NCI-H510A (cell line): ENCODE data around the gene CXCL8.

Experiments
- DNase-seq: peaks from one replicate; lab custom pipeline; 2025; lab: John Stamatoyannopoulos, UW

The CXCL8 gene

DNA sequence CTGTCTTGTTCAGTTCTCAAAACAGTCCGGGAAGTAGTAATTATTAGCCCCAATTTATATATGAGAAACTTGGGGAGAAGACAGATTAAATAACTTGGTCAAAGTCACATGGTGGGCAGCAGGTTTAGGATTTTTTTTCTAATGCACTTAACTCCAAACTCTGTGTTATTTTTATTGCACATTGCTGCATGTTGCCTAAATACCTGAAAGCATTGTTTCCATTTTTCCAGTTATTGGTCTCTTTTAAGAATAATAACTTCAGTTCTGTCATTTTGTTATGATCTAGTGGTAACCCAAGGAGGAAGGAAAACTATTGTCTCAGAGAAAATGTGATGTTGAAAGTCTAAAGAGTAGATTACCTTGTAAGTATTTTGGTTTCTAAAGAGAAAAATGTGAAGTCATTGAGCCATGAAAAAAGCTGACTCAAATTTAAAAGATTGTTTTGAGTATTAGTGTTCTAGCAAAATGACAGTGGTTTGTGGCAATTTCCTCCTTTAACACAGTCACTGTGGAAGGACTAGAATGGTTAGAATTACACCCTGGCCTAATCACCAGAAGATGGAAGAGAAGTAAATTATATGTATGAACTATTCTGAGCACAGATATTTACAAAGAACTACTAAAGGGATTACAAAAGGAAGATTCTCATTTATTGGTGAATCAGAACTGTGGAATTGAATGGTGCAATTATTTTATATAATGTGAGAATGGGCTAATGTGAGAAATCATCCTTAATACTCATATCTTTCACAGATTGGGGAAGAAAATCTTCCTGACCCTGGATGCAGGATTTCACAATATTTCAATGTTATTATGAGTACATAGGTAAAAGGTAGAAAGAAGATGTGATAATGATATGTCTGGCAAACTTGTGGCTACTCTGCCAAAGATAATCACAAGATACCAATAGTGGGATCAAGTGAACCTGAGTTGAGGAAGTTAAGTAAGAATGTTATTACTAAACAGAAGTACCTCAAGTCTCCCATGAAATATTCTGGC, 21.7 kb upstream of the CXCL8 start:
- DNase-seq = no peak

DNA sequence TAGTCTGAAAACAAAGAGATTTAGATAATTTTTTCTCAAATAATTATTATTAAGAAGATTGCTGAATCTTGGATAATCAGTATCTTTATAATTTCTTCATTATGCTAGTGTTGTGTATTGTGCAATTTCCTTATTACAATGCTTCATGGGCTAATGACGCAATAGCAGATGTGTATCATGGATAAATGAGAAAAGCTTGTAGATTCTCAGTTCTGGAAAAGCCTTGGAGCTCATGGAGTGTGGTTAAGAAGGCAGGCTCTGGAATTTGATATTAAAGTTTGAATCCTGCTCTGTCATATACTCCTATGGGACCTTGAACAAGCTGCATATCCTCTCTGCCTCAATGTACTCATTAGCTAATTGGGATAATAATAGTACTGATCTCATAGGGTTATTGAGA, 18.9 kb upstream of the CXCL8 start:
- no peak for DNase-seq

DNA sequence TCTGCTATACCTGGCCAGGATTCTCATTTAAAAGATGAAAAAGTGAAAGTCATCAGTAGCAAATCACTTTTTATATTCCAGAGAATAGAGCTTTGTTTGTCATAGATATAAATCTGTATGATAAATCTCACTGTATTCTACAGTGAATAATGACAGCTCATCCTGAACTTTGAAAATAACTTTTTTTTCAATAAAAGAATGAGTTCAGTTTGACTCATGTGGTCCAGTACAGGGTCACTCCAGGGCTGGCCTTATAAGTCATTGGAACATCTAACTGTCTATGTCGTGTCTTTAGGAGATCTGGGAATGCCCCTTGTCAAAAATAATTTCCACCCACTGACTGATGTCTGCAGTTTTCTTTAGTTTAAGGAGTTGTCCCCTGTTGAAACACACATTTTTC, 18.5 kb upstream of the CXCL8 start:
- no peak for DNase-seq

DNA sequence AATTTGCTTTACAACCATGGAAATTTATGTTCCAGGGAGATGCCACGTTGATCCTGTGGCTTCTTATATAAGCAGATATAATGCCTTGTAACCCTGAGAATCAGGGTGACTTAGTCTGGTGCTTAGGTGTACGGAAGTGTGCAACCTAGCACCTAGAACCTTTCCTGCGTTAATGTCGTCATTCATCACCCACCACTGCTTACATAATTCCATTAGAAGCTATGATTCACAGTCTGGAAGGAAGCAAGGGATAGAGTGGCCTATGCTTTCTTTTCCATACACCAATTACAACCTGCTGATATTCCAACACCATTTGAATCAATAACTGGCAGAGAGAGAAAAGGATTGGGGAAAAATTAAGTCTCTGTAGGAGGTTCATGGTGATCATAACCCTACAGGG, 17.3 kb upstream of the CXCL8 start:
- no peak for DNase-seq

DNA sequence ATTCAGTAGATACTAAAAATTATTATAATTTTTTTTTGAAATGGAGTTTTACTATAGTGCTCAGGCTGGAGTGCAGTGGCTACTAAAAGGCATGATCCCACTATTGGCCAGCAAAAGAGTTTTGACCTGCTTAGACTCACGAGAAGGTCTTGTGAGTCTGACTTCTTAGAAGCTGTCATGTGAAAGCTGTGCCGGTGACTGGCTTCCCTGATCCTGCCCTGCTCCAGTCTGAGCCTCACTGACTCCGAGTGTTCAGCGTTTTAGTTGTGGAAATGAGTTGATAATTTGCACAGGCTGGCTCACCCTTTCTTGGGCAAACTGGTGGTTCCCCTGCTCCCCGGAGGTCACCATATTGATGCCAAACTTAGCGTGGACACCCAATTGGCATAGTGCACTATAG, 16.4 kb upstream of the CXCL8 start:
- no peak for DNase-seq

DNA sequence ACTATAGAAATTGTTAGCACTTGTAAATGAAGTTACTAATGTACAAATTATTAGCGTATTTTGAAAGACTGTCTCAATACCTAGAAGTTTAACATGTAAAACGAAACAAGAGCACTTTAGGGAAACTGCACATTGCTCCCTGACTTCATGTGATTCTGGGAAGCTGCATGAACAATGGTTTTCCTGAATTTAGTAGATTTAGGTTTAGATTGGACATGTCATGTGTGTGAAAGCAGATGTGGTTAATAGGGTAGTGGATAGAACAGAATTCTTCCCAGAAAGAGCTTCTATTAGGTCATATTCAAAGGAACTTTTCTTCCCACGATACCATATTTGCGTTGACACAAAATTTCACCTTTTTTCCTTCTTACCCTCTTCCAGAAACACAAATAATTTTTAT, 14.9 kb upstream of the CXCL8 start:
- no peak for DNase-seq

DNA sequence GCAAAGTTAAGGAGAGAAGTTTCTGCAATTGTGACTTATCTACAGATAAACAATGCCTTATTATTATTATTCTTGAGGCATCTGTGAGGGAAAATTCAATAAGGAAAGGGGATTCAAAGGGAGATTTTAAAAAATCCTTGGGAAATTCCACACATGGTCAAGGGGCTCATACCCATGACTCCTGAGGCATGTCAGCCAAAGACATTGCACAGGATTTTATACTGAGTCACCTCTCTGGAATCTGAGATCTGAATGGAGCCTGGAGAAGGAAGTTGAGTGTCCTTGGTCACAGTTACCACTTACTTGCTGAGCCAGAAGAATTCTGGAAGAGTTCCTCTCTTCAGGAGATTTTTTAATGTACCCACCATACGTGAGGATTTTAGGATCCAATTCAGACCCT, 14.4 kb upstream of the CXCL8 start:
- no peak for DNase-seq

DNA sequence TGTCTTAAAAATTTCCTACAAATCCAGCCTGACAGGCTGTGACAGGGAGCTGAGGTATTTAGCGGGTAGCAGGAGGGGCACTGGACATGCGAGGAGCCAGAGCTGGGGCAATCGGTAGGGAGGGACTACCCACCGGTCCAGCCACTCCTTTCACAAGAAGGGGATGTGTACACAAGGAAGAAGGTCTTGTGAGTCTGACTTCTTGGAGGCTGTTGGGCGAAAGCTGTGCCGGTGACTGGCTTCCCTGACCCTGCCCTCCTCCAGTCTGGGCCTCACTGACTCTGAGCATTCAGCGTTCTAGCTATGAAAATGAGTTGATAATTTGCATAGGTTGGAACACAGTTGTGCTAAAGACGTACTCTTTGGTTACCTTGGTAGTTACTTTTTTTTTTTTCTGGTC, 12.7 kb upstream of the CXCL8 start:
- no peak for DNase-seq

DNA sequence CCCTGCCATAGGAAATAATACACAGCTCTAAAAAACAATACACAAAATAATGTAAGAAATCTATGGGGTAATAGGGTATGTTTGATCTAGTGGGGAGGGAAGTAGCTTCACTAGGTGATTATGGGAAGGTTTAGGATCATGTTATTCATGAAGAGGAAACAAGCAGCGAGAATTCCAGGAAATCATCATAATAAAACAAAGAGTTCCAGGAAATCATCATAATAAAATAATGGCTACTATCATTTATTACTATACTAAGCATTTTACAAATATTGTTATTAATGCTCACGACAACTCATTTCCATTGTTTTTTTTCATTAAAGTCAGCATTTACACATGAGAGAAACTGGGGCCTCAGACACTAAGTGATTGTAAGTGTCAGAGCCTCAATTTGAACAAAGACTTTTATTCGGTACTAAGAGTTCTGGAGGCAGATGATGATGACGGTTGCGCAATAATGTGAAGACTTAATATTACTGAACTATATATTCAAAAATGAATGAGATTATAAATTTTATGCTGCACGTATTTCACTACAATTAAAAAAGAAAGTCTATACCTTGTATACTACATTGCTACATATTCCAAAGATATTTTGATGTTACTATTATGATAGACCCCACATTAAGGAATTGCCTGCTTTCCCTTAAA, 12.2 kb upstream of the CXCL8 start:
- no peak for DNase-seq

DNA sequence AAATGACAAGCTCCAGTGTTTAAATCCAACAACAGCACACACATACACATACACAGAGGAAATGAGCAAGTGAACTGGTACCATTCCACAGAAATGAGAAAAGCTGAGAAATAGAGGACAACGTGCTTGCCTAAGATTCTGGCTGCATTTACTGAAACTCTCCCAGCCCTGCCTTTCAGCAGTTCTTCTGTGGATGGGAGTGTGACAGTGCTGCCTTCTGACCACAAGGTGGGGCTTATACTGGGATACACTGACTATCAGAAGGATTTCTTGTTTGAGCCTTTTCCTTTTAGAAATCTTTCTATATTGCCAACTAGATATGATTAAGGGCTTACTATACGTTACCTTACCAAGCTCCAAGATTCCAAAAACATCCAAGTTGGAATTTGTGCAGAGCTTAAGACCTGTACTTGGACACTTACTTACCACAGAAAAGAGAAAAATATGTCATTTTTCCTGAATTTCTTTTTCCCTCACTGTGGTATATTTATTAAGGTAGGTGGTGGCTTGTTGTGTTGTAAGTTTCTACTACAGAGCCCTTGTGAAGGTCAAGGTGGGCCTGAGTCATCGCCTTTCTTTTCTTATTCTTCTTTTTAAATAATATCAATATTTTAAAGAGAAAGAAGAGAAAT, 10.7 kb upstream of the CXCL8 start:
- peak; percentile 41 for DNase-seq

DNA sequence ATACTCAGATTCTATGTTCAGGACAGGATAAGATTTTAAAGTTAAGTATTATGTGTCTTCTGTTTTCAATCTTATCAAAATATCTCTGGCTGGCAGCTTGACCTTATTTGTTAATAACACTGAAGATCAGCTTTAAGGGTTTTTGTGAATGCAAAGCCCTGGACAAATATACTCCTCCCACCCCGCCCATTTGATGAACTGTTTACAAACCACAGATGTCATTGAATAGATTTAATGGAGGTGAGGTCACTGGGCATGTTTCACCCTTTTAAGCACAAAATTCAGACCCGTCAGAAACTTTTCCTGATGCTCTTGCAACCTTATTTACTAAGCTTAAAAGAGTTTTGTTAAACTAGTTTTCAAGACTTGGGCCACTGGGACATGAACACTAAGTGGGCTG, 10.1 kb upstream of the CXCL8 start:
- DNase-seq = peak; percentile 50

DNA sequence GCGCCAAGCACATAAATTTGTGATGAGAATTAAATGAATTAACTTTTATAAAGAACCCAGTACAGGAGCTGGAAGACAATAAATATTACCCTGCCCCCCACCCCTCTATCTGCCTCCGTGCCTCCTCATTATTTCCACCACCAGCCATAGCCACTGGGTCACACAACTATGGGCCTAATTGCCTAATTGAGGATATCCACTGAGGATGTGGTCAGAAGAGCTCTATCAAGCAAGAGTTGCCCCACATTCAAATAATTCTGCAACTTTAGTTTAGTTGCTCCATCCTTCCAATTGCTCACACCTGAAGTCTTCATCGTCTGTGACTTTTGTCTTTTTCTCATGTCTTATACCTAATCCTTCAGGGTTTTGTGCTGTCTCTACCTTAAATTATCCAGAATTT, 9.5 kb upstream of the CXCL8 start:
- no peak for DNase-seq

DNA sequence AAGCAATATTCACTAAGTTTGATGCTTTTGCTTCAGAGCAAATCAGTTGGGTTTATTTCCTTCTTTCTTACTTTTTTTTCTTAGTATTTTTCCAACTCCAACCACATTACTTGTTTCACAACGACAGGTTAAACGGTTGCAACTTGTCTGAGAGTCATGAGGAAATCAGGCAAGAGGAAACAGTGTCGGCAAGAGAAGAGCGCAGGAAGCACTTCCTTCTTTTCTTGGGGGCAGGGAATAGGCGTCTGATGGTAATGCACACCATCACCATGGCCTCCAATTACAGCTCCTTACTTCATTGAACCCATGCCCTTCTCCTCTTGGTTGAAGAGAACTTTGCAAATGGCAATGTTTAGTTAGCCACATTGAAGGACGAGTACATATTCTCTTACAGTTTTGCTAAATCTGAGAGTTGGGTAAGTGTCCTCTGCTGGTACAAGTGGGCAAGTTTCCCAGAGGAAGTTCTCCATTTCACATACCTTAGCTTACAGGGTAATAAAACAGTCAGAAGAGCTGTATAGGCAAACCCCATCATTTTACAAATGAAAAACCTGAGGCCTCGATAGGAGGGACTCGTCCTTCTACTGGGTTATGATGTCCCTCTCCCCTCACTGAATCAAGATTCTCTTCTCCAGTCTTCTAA, 8.3 kb upstream of the CXCL8 start:
- no peak for DNase-seq

DNA sequence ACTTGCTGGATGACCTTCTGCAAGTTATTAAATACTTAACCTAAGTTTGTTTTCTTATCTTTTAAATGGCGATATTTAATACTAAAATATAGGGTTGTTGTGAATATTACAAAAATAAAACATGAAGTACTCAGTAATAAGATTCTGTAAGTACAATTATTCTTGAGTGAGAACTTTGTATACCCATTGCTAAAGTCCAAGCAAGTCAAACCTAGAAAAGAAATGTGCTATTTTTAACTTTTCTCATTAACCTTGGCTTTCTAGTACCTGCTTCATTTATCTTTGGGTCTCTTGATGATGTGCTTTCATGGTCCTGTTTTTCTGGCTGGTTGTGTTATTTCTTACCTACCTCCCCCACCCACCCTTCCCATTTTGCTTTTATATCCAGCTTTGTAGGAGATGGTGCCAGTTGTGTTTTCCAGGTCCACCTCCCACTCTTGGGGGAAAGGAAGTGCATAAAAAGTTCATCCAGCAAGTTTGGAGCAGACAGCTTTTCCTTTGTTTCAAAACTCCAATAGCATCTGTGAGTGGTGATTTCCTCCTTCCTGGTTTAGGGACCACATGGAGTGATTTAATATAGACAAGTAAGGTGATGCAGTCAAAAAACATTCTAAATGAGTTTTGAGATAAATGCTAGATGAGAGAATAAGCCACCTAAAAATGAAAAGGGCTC, 7.5 kb upstream of the CXCL8 start:
- DNase-seq = no peak

DNA sequence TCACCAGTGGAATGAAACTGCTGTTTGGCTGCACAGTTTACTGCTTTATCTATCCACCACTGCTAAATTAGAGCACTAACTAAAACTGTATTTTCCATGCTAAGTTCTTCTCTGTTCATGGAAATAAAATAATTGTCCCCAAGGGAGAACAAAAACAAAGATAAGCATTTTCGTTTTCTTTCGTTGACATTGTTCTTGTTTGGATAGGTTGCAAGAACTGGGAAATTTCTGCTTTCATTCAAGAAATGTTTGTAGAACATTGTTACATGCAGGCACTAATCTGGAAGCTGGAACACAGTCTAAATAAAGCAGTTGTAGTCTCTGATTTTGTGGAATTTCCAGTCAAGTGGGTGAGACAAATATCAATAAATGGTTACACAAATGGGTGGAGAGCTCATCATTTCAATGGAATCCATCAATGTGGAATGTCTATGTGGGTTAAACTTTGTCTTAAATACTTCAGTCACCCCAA, 5.8 kb upstream of the CXCL8 start:
- no peak for DNase-seq

DNA sequence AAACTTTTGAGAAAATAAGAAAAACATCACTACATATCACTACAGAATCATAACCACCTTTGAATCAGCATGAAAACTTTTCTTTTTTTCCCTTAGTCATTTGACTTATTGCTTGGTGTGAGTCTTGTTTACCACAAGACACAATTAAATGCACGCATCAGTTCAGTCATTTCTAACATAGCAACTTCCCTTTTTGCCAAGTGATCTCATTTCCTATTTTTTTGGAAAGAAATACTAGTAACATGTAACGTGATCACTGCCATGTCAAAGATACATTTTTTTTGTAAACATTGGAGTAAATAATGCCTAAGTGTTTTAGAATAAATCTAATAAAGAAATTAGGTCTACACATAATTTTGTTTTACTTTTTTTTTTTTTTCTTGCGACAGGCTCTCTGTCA, 5.1 kb upstream of the CXCL8 start:
- DNase-seq = no peak

DNA sequence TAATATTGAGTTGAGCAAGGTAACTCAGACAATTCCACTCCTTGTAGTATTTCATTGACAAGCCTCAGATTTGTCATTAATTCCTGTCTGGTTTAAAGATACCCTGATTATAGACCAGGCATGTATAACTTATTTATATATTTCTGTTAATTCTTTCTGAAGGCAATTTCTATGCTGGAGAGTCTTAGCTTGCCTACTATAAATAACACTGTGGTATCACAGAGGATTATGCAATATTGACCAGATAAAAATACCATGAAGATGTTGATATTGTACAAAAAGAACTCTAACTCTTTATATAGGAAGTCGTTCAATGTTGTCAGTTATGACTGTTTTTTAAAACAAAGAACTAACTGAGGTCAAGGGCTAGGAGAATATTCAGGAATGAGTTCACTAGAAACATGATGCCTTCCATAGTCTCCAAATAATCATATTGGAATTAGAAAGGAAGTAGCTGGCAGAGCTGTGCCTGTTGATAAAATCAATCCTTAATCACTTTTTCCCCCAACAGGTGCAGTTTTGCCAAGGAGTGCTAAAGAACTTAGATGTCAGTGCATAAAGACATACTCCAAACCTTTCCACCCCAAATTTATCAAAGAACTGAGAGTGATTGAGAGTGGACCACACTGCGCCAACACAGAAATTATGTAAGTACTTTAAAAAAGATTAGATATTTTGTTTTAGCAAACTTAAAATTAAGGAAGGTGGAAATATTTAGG, 821 bp downstream of the CXCL8 start:
- no peak for DNase-seq

DNA sequence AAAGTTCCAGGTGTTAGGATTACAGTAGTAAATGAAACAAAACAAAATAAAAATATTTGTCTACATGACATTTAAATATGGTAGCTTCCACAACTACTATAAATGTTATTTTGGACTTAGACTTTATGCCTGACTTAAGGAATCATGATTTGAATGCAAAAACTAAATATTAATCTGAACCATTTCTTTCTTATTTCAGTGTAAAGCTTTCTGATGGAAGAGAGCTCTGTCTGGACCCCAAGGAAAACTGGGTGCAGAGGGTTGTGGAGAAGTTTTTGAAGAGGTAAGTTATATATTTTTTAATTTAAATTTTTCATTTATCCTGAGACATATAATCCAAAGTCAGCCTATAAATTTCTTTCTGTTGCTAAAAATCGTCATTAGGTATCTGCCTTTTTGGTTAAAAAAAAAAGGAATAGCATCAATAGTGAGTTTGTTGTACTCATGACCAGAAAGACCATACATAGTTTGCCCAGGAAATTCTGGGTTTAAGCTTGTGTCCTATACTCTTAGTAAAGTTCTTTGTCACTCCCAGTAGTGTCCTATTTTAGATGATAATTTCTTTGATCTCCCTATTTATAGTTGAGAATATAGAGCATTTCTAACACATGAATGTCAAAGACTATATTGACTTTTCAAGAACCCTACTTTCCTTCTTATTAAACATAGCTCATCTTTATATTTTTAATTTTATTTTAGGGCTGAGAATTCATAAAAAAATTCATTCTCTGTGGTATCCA, 1.6 kb downstream of the CXCL8 start:
- no peak for DNase-seq

DNA sequence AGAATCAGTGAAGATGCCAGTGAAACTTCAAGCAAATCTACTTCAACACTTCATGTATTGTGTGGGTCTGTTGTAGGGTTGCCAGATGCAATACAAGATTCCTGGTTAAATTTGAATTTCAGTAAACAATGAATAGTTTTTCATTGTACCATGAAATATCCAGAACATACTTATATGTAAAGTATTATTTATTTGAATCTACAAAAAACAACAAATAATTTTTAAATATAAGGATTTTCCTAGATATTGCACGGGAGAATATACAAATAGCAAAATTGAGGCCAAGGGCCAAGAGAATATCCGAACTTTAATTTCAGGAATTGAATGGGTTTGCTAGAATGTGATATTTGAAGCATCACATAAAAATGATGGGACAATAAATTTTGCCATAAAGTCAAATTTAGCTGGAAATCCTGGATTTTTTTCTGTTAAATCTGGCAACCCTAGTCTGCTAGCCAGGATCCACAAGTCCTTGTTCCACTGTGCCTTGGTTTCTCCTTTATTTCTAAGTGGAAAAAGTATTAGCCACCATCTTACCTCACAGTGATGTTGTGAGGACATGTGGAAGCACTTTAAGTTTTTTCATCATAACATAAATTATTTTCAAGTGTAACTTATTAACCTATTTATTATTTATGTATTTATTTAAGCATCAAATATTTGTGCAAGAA, 2.3 kb downstream of the CXCL8 start:
- DNase-seq = no peak

DNA sequence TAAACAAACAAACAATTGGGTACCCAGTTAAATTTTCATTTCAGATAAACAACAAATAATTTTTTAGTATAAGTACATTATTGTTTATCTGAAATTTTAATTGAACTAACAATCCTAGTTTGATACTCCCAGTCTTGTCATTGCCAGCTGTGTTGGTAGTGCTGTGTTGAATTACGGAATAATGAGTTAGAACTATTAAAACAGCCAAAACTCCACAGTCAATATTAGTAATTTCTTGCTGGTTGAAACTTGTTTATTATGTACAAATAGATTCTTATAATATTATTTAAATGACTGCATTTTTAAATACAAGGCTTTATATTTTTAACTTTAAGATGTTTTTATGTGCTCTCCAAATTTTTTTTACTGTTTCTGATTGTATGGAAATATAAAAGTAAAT, 2.9 kb downstream of the CXCL8 start:
- no peak for DNase-seq
